ENCODE results near the gene NDUFA12.

GRCh38 chr12:94990222-94990621 is 13.3 kb downstream of the NDUFA12 start:
- TF ChIP-seq POLR2A (IDR thresholded peaks at IDR 0.05) (no peak), CTCF (IDR thresholded peaks at IDR 0.05) (no peak), POLR2AphosphoS5 (IDR thresholded peaks at IDR 0.05) (no peak)
